Measurements from ENCODE around the gene MRPS17.

DNA sequence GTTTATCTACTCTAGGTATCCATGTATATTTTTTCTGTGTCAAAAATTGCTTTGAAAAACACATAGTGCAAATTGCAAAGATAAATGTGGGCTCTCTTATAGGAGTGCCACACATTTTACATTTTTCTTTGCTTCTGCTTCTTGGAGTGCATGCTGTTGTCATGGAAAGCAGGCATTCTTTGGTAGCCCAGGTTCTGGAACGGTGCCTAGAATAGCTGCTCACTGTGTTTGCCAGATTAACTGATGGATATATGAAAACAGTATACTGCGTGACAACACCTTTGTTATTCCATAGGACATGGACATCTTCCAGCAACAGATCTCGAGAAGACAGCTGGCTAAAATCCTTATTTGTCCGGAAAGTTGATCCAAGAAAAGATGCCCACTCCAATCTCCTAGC lies 26.2 kb downstream of the MRPS17 start:
- TF ChIP-seq, protein P1, sequence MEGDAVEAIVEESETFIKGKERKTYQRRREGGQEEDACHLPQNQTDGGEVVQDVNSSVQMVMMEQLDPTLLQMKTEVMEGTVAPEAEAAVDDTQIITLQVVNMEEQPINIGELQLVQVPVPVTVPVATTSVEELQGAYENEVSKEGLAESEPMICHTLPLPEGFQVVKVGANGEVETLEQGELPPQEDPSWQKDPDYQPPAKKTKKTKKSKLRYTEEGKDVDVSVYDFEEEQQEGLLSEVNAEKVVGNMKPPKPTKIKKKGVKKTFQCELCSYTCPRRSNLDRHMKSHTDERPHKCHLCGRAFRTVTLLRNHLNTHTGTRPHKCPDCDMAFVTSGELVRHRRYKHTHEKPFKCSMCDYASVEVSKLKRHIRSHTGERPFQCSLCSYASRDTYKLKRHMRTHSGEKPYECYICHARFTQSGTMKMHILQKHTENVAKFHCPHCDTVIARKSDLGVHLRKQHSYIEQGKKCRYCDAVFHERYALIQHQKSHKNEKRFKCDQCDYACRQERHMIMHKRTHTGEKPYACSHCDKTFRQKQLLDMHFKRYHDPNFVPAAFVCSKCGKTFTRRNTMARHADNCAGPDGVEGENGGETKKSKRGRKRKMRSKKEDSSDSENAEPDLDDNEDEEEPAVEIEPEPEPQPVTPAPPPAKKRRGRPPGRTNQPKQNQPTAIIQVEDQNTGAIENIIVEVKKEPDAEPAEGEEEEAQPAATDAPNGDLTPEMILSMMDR (conservative IDR thresholded peaks at IDR 0.05; ENCODE audit: low read depth, low read length) = no peak
- TF ChIP-seq POLR2A (IDR thresholded peaks at IDR 0.05; ENCODE audit: low read depth, low read length) (no peak), CEBPB (IDR thresholded peaks at IDR 0.05; ENCODE audit: low read depth, low read length) (no peak), RAD21 (IDR thresholded peaks at IDR 0.05; ENCODE audit: low read length) (no peak), SMC3 (IDR thresholded peaks at IDR 0.05; ENCODE audit: low read depth, low read length) (no peak), CHD1 (IDR thresholded peaks at IDR 0.05; ENCODE audit: low read depth, low read length) (no peak), MAZ (IDR thresholded peaks at IDR 0.05; ENCODE audit: borderline replicate concordance, low read depth, low read length) (no peak), BHLHE40 (IDR thresholded peaks at IDR 0.05; ENCODE audit: low read depth, low read length) (no peak), FOS (IDR thresholded peaks at IDR 0.05; ENCODE audit: low read depth, low read length) (no peak), RCOR1 (IDR thresholded peaks at IDR 0.05; ENCODE audit: insufficient replicate concordance, low read length) (no peak), NFE2L2 (IDR thresholded peaks at IDR 0.05; ENCODE audit: low read depth, low read length) (no peak)
- TF ChIP-seq, protein P2, sequence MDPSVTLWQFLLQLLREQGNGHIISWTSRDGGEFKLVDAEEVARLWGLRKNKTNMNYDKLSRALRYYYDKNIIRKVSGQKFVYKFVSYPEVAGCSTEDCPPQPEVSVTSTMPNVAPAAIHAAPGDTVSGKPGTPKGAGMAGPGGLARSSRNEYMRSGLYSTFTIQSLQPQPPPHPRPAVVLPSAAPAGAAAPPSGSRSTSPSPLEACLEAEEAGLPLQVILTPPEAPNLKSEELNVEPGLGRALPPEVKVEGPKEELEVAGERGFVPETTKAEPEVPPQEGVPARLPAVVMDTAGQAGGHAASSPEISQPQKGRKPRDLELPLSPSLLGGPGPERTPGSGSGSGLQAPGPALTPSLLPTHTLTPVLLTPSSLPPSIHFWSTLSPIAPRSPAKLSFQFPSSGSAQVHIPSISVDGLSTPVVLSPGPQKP (IDR thresholded peaks at IDR 0.05; ENCODE audit: borderline replicate concordance, low read depth, low read length) = no peak
- TF ChIP-seq, protein P3, sequence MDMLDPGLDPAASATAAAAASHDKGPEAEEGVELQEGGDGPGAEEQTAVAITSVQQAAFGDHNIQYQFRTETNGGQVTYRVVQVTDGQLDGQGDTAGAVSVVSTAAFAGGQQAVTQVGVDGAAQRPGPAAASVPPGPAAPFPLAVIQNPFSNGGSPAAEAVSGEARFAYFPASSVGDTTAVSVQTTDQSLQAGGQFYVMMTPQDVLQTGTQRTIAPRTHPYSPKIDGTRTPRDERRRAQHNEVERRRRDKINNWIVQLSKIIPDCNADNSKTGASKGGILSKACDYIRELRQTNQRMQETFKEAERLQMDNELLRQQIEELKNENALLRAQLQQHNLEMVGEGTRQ (IDR thresholded peaks at IDR 0.05; ENCODE audit: low read depth, low read length) = no peak
